Heart right ventricle (tissue), 16 donors: ENCODE results near the gene STARD7. TPM values are rescaled to one million over a fixed set of nuclear protein-coding genes. Genes with fewer than 3 reads are reported as not detected.

ENCODE experiments used
- ATAC-seq, 8 donors: fragments of 200-7000 bp; cut with Tn5 transposase; one replicate each; pipeline ENCODE4 v1.9.1; 2020; ENCODE audit warnings: mild to moderate bottlenecking in 8 of 8, moderate library complexity in 8 of 8, moderate number of reproducible peaks in 1 of 8
- DNase-seq, 2 donors: peaks; one replicate each; pipeline ENCODE4 v3.0.0-alpha.2; 2020
- H3K27ac ChIP-seq, 10 donors: fragments of 200-600 bp; sonication (generic) in 2 of 10; one replicate each; pipeline versions ENCODE4 v1.5.0 to v1.8.0; 2020 to 2022; ENCODE audit warnings: mild to moderate bottlenecking in 3 of 10
- H3K27me3 ChIP-seq, 7 donors: fragments of 200-600 bp; one replicate each; pipeline ENCODE4 v1.8.0; 2021 to 2022; ENCODE audit warnings: mild to moderate bottlenecking in 2 of 7
- H3K36me3 ChIP-seq, 9 donors: fragments of 200-600 bp; sonication (generic) in 1 of 9; one replicate each; pipeline versions ENCODE4 v1.5.0 to v1.8.0; 2020 to 2022; ENCODE audit warnings: mild to moderate bottlenecking in 2 of 9
- H3K4me1 ChIP-seq, 9 donors: fragments of 200-600 bp; sonication (generic) in 1 of 9; one replicate each; pipeline versions ENCODE4 v1.5.0 to v1.8.0; 2020 to 2022; ENCODE audit warnings: mild to moderate bottlenecking in 4 of 9
- H3K4me3 ChIP-seq, 10 donors: fragments of 200-600 bp; sonication (generic) in 2 of 10; one replicate each; pipeline versions ENCODE4 v1.5.0 to v1.8.0; 2020 to 2022; ENCODE audit warnings: mild to moderate bottlenecking in 7 of 10, moderate library complexity in 2 of 10
- H3K9me3 ChIP-seq, 11 donors: fragments of 200-600 bp in 10 of 11; sonication (generic) in 2 of 11; one replicate each; pipeline versions ENCODE4 v1.5.0 to v1.8.0; 2013 to 2022; ENCODE audit warnings: mild to moderate bottlenecking in 2 of 11, control low read depth in 1 of 11, moderate library complexity in 1 of 11
- WGBS, 2 donors: extraction: QIAGEN DNeasy Blood & Tissue Kit; methylation state at CpG; one replicate each; pipeline ENCODE4 v1.1.7; 2013; ENCODE audit warnings: inconsistent platforms in 1 of 2; 5-methylcytosine and 5-hydroxymethylcytosine counted together
- intact Hi-C, 10 donors: fragments of 100-400 bp; cut with DNase I; formaldehyde crosslinking; loops; one replicate each; pipeline versions ENCODE4 v1.11.1 to v1.14.2; 2022
- polyA plus RNA-seq, 2 donors: library from polyadenylated mRNA; stranded (reverse); fragments of 200-250 nt; gene quantifications; one replicate each; pipeline ENCODE4 v1.2.3, GENCODE V29; 2013
- total RNA-seq, 10 donors: library from RNA; stranded (reverse); fragmentation: NEBNext Ultra II Directional in 3 of 10; extraction: Animal tissue kit (Norgen Biotek cat#: 25700) in 3 of 10; gene quantifications; one replicate each; pipeline versions ENCODE4 v1.2.1 to v1.2.4, GENCODE V29; 2021 to 2023
- TF ChIP-seq, protein P1 (sequence below), 9 donors: fragments of 200-600 bp; sonication (generic) in 2 of 9; IDR thresholded peaks; one replicate each; pipeline versions ENCODE4 v1.5.0 to v1.8.0; 2021 to 2022; ENCODE audit warnings: antibody characterized with exemption in 9 of 9, mild to moderate bottlenecking in 5 of 9, moderate library complexity in 1 of 9
- donor health status: Arrhythmogenic right ventricular cardiomyopathy.
- donor health status: ischemic (EF 13 %, LVEDD 7.1; RV severe dilation, severe dysfunction).
- donor health status: healthy with polysubstance abuse.
- donor health status: DM: no; HTN: yes; CAD: no.
- donor health status: DM: no; HTN: no; CAD: no.
- donor health status: ischemic (EF 25% LVEDD 6.9; RV normal size, moderate dysfunction).
- donor health status: ischemic (EF 25% LVEDD 5.7; RV mildly dilated, moderate dysfunction).
- donor health status: healthy.
- donor health status: DM: yes; HTN: yes; CAD: no.
- donor health status: Ischemic cardiomyopathy.
- donor health status: ischemic (EF 35%, LVEDD 5.7; RV mildly dilated, moderate dysfunction).
- donor health status: nonischemic (EF 11% LVEDD 7.7; RV severe dilation, severe dysfunction).
- donor health status: DM: yes; HTN: yes; CAD: no.
- donor health status: PGD.
- donor health status: ischemic (EF 29% LVEDD 5.4; RV normal size, mild dysfunction).
- donor health status: nonischemic (EF 23%, LVEDD 6.1; RV moderate dilation, normal function).

The STARD7 gene
- total and polyA plus RNA-seq, 12 donors = 50.8 to 397 (median 191) TPM

DNA sequence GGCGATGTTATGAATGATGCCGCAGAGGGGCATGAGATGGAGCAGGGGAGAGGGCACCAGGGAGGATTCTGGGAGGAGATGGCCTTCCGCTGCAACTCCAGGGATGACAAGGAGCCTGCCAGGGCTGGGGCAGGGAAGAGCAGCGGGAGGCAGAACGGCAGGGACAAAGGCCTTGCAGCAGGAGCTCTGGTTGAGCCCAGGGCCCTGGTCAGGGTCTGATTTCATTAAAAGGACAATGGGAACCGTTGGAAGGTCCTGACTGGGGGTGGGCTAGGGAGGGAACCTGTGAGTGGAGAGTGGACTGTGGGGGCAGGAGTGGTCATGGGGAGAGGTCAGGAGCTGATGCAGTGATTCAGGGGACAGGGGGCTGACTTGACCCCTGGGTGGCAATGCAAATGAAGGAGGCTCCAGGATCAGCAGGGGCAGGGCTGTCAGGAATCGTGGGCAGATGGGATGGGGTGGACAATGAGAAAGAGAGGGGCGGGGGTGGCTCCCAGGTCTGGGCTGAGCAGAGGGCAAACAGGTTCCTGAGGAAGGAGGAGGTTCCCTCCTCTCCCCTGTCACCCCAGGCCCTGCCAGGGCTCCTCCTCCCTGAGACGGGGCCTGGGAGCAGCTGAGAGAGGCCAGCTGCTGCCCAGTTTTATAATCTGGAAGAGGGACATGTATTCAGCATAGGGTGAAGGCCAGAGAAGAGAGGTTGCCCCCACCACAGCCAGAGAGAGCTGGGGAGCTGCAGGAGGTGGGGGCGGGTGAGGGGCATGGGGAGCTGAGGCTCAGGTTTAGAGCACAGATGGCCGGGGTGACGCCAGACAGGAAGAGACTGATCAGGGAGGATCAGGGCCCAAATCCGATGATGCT lies 56.1 kb downstream of the STARD7 start:
- no peak for ATAC-seq
- peaks cover 0 to 10% (median 0%) of the 10 kb centered on the region in 7 donors for H3K27me3 ChIP-seq
- H3K27ac ChIP-seq = no peak overlapping the region
- peaks cover 0 to 16% (median 8%) of the 10 kb centered on the region in 9 donors for H3K4me1 ChIP-seq
- no peaks in the 10 kb centered on the region for H3K36me3 ChIP-seq
- H3K9me3 ChIP-seq = no peaks in the 10 kb centered on the region
- no peak for DNase-seq
- intact Hi-C loops = no loop called here
- WGBS, 2 donors = 74 to 75% methylated on average over 13 of the region's 13 CpGs
- TF ChIP-seq, protein P1, sequence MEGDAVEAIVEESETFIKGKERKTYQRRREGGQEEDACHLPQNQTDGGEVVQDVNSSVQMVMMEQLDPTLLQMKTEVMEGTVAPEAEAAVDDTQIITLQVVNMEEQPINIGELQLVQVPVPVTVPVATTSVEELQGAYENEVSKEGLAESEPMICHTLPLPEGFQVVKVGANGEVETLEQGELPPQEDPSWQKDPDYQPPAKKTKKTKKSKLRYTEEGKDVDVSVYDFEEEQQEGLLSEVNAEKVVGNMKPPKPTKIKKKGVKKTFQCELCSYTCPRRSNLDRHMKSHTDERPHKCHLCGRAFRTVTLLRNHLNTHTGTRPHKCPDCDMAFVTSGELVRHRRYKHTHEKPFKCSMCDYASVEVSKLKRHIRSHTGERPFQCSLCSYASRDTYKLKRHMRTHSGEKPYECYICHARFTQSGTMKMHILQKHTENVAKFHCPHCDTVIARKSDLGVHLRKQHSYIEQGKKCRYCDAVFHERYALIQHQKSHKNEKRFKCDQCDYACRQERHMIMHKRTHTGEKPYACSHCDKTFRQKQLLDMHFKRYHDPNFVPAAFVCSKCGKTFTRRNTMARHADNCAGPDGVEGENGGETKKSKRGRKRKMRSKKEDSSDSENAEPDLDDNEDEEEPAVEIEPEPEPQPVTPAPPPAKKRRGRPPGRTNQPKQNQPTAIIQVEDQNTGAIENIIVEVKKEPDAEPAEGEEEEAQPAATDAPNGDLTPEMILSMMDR (IDR thresholded peaks at IDR 0.05) = no peak
- no peak overlapping the region for H3K4me3 ChIP-seq

- H3K4me1 ChIP-seq = peaks cover 0 to 24% (median 16%) of the 10 kb centered on the region in 9 donors
- no peak for DNase-seq
- WGBS, 2 donors = 93 to 94% methylated on average over 9 of the region's 9 CpGs
These were observed 56.9 kb downstream of the STARD7 start for GRCh38 chr2:96151595-96152303.

GRCh38 chr2:96150791-96151594 lies 57.6 kb downstream of the STARD7 start:
- H3K27me3 ChIP-seq = no peaks in the 10 kb centered on the region
- WGBS, 2 donors = 94 to 96% methylated on average over 14 of the region's 14 CpGs
- no peak overlapping the region for H3K4me3 ChIP-seq
- no peak for DNase-seq
- ATAC-seq = no peak
- TF ChIP-seq, protein P1 (IDR thresholded peaks at IDR 0.05) = no peak
- intact Hi-C loops = no loop called here
- H3K36me3 ChIP-seq = no peaks in the 10 kb centered on the region
- H3K9me3 ChIP-seq = no peaks in the 10 kb centered on the region
- H3K27ac ChIP-seq = no peak overlapping the region
- H3K4me1 ChIP-seq = peaks cover 0 to 32% (median 24%) of the 10 kb centered on the region in 9 donors

More at GRCh38 chr2:96151595-96152303, 56.9 kb downstream of the STARD7 start:
- no peak overlapping the region for H3K4me3 ChIP-seq
- H3K27ac ChIP-seq = no peak overlapping the region
- intact Hi-C loops = no loop called here
- ATAC-seq = no peak
- TF ChIP-seq, protein P1 (IDR thresholded peaks at IDR 0.05) = no peak
- no peaks in the 10 kb centered on the region for H3K36me3 ChIP-seq
- peaks cover 0 to 2% (median 0%) of the 10 kb centered on the region in 7 donors for H3K27me3 ChIP-seq
- no peaks in the 10 kb centered on the region for H3K9me3 ChIP-seq
